HG02840 (cell line): ENCODE results near the gene VOPP1.

Experiments used
- ATAC-seq: cut with Tn5 transposase; IDR thresholded peaks from one replicate; pipeline ENCODE4 v1.9.1; 2021; ENCODE audit warnings: mild to moderate bottlenecking, moderate library complexity, moderate number of reproducible peaks; ENCODE audit not compliant: unreplicated experiment, low FRiP score

The VOPP1 gene

GRCh38 chr7:55557666-55558188 is 14.6 kb downstream of the VOPP1 start:
- ATAC-seq = peak; percentile 83

GRCh38 chr7:55556492-55556891 is 15.8 kb downstream of the VOPP1 start:
- no peak for ATAC-seq

- ATAC-seq = no peak
Measured at GRCh38 chr7:55556031-55556430, 16.3 kb downstream of the VOPP1 start.

GRCh38 chr7:55555160-55555559 is 17.1 kb downstream of the VOPP1 start:
- no peak for ATAC-seq

- no peak for ATAC-seq
Measured at GRCh38 chr7:55554038-55554437, 18.3 kb downstream of the VOPP1 start.

GRCh38 chr7:55553024-55553345 is 19.3 kb downstream of the VOPP1 start:
- no peak for ATAC-seq

GRCh38 chr7:55552320-55553023 is 19.8 kb downstream of the VOPP1 start:
- ATAC-seq = no peak

- ATAC-seq = no peak
Measured at GRCh38 chr7:55550841-55551537, 21.3 kb downstream of the VOPP1 start.

- ATAC-seq = no peak
Measured at GRCh38 chr7:55550010-55550663, 22.2 kb downstream of the VOPP1 start.

GRCh38 chr7:55549457-55549856 is 22.8 kb downstream of the VOPP1 start:
- ATAC-seq = no peak

GRCh38 chr7:55548295-55548731 is 24.0 kb downstream of the VOPP1 start:
- ATAC-seq = peak; percentile 52

GRCh38 chr7:55546814-55547213 is 25.5 kb downstream of the VOPP1 start:
- ATAC-seq = no peak

- ATAC-seq = no peak
Measured at GRCh38 chr7:55545496-55545895, 26.8 kb downstream of the VOPP1 start.

GRCh38 chr7:55540226-55540858 is 32.0 kb downstream of the VOPP1 start:
- no peak for ATAC-seq

GRCh38 chr7:55539380-55539779 is 32.9 kb downstream of the VOPP1 start:
- ATAC-seq = no peak

GRCh38 chr7:55538538-55538937 is 33.8 kb downstream of the VOPP1 start:
- ATAC-seq = no peak

- no peak for ATAC-seq
Measured at GRCh38 chr7:55537458-55537990, 34.8 kb downstream of the VOPP1 start.

GRCh38 chr7:55536619-55537457 is 35.5 kb downstream of the VOPP1 start:
- no peak for ATAC-seq

- ATAC-seq = no peak
Measured at GRCh38 chr7:55535617-55536016, 36.7 kb downstream of the VOPP1 start.
